Activated CD4-positive, alpha-beta T cell treated with anti-CD3 and anti-CD28 coated beads, Interleukin-2, amount 10 ng/mL, durations not matched to agents 24 days and 14 days (primary cell): Measurements from ENCODE around the gene MARCHF11. TPM values are rescaled to one million over a fixed set of nuclear protein-coding genes. Genes with fewer than 3 reads are reported as not detected.

ENCODE experiments used
- DNase-seq: peaks from one replicate; pipeline ENCODE4 v3.0.0; 2022
- H3K27ac Mint-ChIP-seq: one replicate; pipeline ENCODE4 v1.8.0; 2022; ENCODE audit warnings: mild to moderate bottlenecking, mixed read lengths
- H3K27me3 Mint-ChIP-seq: one replicate; pipeline ENCODE4 v1.8.0; 2022; ENCODE audit warnings: mixed read lengths
- H3K36me3 Mint-ChIP-seq: one replicate; pipeline ENCODE4 v1.8.0; 2022; ENCODE audit warnings: low read depth, mild to moderate bottlenecking, mixed read lengths
- H3K4me1 Mint-ChIP-seq: one replicate; pipeline ENCODE4 v1.8.0; 2021; ENCODE audit warnings: mixed read lengths
- H3K4me3 Mint-ChIP-seq: one replicate; pipeline ENCODE4 v1.8.0; 2022; ENCODE audit warnings: mild to moderate bottlenecking, moderate library complexity, mixed read lengths
- H3K9me3 Mint-ChIP-seq: one replicate; pipeline ENCODE4 v1.8.0; 2021; ENCODE audit warnings: mixed read lengths
- intact Hi-C: fragments of 100-400 bp; cut with micrococcal nuclease; formaldehyde crosslinking; loops from one replicate; pipeline ENCODE4 v1.15.1; 2023
- total RNA-seq: library from RNA; stranded (reverse); gene quantifications from 2 replicates; pipeline ENCODE4 v1.2.3, GENCODE V29; 2022

MARCHF11 gene, protein sequence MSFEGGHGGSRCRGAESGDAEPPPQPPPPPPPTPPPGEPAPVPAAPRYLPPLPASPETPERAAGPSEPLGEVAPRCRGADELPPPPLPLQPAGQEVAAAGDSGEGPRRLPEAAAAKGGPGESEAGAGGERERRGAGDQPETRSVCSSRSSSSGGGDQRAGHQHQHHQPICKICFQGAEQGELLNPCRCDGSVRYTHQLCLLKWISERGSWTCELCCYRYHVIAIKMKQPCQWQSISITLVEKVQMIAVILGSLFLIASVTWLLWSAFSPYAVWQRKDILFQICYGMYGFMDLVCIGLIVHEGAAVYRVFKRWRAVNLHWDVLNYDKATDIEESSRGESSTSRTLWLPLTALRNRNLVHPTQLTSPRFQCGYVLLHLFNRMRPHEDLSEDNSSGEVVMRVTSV
- not detected in 2 replicates for total RNA-seq

DNA sequence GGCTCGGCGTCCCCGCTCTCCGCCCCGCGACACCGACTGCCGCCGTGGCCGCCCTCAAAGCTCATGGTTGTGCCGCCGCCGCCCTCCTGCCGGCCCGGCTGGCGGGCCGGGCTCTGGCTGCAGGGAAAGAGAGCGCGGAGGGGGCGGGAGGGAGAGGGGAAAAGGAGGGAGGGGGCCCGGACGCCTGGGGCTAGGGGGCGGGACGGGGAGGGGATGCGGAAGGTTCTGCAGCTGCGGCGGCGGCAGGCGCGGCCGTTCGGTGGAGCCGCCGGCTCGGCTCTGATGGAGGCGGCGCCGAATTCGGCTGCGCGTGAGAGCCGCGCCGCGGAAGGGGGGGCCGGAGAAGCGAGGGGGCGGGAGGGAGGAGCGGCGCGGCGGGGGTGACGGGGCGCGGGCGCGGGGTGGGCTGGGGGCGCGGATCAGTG lies at the start of gene MARCHF11:
Gene MARCHF11 (minus strand): TSS at position 281 of the 425 bp plus-strand sequence. CDS start 216 bp downstream, at position 65.
- Mint-ChIP-seq H3K27ac (no peak within 1 kb of the TSS), H3K27me3 (peaks cover 34% of the 10 kb centered on the region), H3K9me3 (peaks cover 8% of the 10 kb centered on the region), H3K4me3 (no peak within 1 kb of the TSS), H3K4me1 (no peaks in the 10 kb centered on the region), H3K36me3 (no peaks in the 10 kb centered on the region)
- intact Hi-C loops, result no loop called here
- DNase-seq, result no peak

DNA sequence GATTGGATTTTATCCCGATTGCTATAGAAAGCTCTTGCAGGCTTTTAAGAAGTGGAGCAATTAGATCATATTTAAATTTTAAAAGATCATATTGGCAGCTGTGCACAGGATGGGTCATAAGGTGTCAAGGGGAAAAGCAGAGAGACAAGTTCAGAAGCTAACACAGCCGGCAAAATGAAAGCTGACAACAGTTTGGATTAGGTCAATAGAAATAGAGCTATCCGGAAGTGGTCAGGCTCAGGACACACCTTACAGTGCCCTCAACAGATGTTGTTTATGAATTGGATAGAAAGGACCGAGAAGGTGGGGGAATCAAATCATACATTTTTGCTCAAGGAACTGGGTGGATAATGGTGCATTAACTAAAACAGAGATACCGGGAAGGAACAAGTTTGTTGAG lies 46.3 kb upstream of the MARCHF11 start:
- DNase-seq, result no peak
- H3K9me3 Mint-ChIP-seq, result no peaks in the 10 kb centered on the region
- H3K27ac Mint-ChIP-seq, result no peak overlapping the region
- no peaks in the 10 kb centered on the region for H3K36me3 Mint-ChIP-seq
- no peaks in the 10 kb centered on the region for H3K4me1 Mint-ChIP-seq
- intact Hi-C loops, result no loop called here
- no peaks in the 10 kb centered on the region for H3K27me3 Mint-ChIP-seq
- H3K4me3 Mint-ChIP-seq, result no peak overlapping the region

DNA sequence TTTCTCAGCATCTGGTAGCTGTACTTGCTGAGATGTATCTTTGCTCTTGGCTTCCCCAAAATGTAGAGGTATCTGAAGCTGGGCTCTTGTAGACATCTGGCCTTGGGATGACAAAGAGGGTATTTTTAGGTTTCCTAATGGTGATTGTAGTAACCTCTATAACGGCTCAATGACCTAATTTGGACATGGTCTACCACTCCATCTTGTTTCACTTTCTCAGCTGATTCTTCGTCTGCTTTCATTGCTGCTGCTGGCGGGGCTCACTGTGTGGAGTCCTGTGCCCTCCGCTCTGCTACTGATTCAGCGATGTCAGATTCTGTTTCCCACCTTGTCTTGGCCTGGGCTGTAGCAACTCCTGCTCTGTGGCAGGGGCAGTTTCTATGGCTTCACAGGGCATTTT lies 12.7 kb upstream of the MARCHF11 start:
- Mint-ChIP-seq H3K4me1 (no peaks in the 10 kb centered on the region), H3K27ac (no peak overlapping the region), H3K36me3 (no peaks in the 10 kb centered on the region), H3K4me3 (no peak overlapping the region), H3K27me3 (no peaks in the 10 kb centered on the region), H3K9me3 (no peaks in the 10 kb centered on the region)
- intact Hi-C loops, result no loop called here
- no peak for DNase-seq

DNA sequence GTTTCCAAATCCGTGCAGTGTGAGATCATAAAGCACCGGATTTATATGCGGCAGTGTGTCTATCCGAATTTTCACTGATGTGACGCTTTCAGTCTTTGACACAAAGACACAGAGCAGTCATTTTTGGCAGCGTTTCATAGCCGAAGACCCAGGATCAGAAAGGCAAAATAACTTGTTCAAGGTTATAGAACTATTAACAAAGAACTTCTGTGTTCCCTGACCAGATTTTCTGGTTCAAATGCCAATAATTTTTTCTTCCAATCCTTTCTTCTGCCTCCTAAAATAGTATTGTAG lies 1.1 kb upstream of the MARCHF11 start:
- peaks cover 34% of the 10 kb centered on the region for H3K27me3 Mint-ChIP-seq
- no peak overlapping the region for H3K4me3 Mint-ChIP-seq
- peaks cover 8% of the 10 kb centered on the region for H3K9me3 Mint-ChIP-seq
- no peaks in the 10 kb centered on the region for H3K36me3 Mint-ChIP-seq
- DNase-seq, result no peak
- H3K27ac Mint-ChIP-seq, result no peak overlapping the region
- no peaks in the 10 kb centered on the region for H3K4me1 Mint-ChIP-seq
- intact Hi-C loops, result no loop called here

DNA sequence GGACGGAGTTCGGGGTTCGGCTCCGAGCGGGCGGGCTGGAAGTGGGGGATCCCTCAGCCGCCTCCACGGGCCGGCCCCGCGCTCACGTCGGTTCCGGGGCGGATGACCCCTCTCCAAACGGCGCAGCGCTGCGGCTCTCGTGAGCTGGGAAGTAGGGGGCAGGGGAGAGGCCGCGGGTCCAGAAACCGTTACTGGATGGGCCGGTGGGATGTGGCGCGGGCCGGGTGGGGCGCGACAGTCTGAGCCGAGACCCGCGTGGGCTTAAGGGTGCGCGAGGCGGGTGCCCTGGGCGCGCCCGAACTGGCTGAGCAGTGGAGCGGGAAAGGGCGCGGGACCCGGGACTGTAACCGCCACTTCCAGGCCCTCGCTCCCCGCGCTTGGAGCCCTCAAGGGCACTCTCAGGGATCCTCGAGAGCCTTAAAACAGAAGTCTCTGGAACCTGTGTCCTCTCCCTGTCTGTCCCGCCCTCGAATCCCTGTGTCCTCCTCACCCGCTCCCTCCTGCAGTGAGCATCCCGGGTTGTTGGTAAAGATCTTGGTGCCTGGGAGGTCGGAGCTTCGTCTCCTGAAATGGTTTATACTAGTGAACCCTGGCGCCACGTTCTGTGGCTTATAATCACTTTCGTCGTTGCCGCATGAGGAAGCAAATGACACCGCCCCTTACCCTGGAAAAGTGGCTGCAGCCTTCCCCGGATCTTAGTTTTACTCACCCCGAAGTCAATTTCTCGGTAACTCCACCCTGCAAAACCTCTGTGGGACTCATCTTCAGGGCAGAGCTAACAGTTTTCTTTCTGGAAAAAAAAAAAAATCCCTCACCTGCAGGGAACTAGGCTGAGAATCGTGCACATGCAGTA lies 571 bp upstream of the MARCHF11 start:
- no peak overlapping the region for H3K4me3 Mint-ChIP-seq
- no peaks in the 10 kb centered on the region for H3K4me1 Mint-ChIP-seq
- no peak overlapping the region for H3K27ac Mint-ChIP-seq
- H3K9me3 Mint-ChIP-seq, result peaks cover 8% of the 10 kb centered on the region
- H3K36me3 Mint-ChIP-seq, result no peaks in the 10 kb centered on the region
- intact Hi-C loops, result no loop called here
- DNase-seq, result no peak
- H3K27me3 Mint-ChIP-seq, result peaks cover 34% of the 10 kb centered on the region

DNA sequence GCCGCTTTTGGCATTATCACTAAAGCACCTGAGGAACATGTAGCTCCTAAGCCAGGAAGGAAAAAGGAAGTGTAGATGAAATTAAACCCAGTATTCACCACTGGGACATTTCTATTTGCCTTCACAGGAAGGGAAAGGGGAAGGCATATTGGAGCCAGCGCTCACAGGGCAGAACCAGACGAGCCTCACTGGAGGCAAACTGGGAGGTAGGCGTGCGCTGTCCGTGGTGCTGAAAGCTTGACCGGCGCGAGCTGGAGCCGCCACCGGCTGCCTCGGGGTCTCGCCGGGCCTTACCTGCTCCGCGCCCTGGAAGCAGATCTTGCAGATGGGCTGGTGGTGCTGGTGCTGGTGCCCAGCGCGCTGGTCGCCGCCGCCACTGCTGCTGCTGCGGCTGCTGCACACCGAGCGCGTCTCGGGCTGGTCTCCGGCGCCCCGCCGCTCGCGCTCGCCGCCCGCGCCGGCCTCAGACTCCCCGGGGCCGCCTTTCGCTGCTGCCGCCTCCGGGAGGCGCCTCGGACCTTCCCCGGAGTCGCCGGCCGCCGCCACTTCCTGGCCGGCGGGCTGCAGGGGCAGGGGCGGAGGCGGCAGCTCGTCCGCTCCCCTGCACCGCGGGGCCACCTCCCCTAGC lies 732 bp downstream of the MARCHF11 start:
- DNase-seq, result peak; percentile 83
- peaks cover 8% of the 10 kb centered on the region for H3K9me3 Mint-ChIP-seq
- H3K4me3 Mint-ChIP-seq, result no peak overlapping the region
- H3K27ac Mint-ChIP-seq, result no peak overlapping the region
- H3K4me1 Mint-ChIP-seq, result no peaks in the 10 kb centered on the region
- no peaks in the 10 kb centered on the region for H3K36me3 Mint-ChIP-seq
- intact Hi-C loops, result no loop called here
- H3K27me3 Mint-ChIP-seq, result peaks cover 34% of the 10 kb centered on the region

DNA sequence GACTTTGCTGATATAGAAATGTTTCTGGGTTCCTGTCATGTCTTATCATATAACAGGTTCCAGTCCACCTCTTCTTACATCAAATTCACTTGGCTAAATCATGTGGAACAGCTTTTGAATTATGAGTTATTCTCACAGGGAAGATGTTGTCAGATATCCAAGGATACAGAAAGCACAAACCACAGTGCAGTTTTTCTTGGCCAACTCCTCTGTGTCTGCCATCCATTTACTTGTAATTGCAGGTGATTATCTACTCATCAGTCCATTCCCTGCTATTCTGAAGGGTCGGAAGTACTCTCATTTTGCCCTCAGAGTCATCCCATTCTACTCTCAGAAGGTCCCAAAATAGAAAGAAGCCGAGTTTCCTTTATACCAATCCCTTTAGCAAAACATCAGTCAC lies 10.0 kb downstream of the MARCHF11 start:
- H3K9me3 Mint-ChIP-seq, result no peaks in the 10 kb centered on the region
- H3K4me1 Mint-ChIP-seq, result no peaks in the 10 kb centered on the region
- no peak for DNase-seq
- intact Hi-C loops, result no loop called here
- H3K27me3 Mint-ChIP-seq, result no peaks in the 10 kb centered on the region
- H3K27ac Mint-ChIP-seq, result no peak overlapping the region
- no peak overlapping the region for H3K4me3 Mint-ChIP-seq
- no peaks in the 10 kb centered on the region for H3K36me3 Mint-ChIP-seq

DNA sequence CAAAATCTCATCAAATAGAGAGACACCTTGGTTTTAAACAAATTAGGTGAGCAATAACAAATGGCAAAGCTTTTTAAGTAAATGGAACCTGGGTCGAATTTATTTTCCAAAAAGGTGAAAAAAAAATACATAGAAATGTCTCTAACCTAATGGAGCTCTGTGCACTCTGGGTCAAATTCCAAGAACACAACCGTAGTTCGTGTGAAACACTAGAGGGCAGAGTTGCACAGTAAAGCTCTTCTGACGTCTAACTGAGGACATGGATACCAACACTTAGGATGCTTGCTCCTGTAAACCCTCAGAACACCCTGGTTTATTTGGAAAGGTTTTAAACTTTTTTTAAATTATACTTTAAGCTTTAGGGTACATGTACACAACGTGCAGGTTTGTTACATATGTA lies 18.9 kb downstream of the MARCHF11 start:
- H3K36me3 Mint-ChIP-seq, result no peaks in the 10 kb centered on the region
- H3K9me3 Mint-ChIP-seq, result no peaks in the 10 kb centered on the region
- intact Hi-C loops, result loop anchor here (1.0 to 5.0 kb wide), 2 partner anchors 392 to 507 kb away; no protein-coding TSS in a partner anchor

DNA sequence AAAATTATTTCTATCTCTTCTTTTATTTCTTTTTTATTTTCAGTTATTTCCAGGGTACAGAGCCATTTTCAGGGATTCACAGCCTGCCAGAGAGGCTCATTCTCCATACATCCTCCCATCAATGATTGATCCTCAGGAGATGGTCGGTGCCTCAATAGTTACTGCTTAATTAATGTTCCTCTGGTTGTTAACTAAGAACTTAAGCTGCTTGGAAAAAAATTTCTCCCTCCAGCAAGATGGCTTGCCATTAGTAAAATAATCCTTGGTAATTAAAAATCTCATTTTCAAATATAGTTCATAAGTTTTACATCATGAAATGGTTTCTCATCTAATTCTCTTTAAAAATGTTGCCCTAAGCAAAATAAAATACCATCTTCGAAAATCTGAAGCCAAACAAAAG lies 20.0 kb downstream of the MARCHF11 start:
- no peak for DNase-seq
- intact Hi-C loops, result loop anchor here (1.0 to 5.0 kb wide), 2 partner anchors 393 to 508 kb away; no protein-coding TSS in a partner anchor
- Mint-ChIP-seq H3K27ac (no peak overlapping the region), H3K4me3 (no peak overlapping the region), H3K4me1 (no peaks in the 10 kb centered on the region), H3K36me3 (no peaks in the 10 kb centered on the region), H3K27me3 (peaks cover 2% of the 10 kb centered on the region), H3K9me3 (no peaks in the 10 kb centered on the region)

More for the DNA sequence above, 18.9 kb downstream of the MARCHF11 start:
- H3K4me1 Mint-ChIP-seq, result no peaks in the 10 kb centered on the region
- H3K27me3 Mint-ChIP-seq, result peaks cover 2% of the 10 kb centered on the region
- no peak overlapping the region for H3K27ac Mint-ChIP-seq
- peak; percentile 73 for DNase-seq
- H3K4me3 Mint-ChIP-seq, result no peak overlapping the region

DNA sequence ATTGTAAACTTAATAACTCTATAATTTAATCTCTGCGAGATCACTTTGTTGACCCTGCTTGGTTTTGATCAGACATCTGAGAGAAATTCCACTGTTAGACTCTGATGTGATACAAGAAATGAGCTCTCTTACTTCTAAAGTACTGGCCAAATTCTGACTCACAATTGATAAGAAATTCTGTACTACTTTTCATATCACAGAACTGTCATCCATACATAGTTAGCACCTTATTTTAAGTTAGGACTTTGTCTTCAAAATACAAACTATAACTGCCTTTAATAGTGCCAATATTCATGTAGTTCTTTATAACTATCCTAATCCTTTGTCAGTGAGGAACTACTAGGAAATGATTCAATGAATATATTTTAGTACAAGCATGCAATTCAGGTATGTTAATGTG lies 23.4 kb downstream of the MARCHF11 start:
- Mint-ChIP-seq H3K4me1 (no peaks in the 10 kb centered on the region), H3K4me3 (no peak overlapping the region), H3K27me3 (no peaks in the 10 kb centered on the region), H3K27ac (no peak overlapping the region), H3K9me3 (no peaks in the 10 kb centered on the region), H3K36me3 (no peaks in the 10 kb centered on the region)
- intact Hi-C loops, result no loop called here
- no peak for DNase-seq

DNA sequence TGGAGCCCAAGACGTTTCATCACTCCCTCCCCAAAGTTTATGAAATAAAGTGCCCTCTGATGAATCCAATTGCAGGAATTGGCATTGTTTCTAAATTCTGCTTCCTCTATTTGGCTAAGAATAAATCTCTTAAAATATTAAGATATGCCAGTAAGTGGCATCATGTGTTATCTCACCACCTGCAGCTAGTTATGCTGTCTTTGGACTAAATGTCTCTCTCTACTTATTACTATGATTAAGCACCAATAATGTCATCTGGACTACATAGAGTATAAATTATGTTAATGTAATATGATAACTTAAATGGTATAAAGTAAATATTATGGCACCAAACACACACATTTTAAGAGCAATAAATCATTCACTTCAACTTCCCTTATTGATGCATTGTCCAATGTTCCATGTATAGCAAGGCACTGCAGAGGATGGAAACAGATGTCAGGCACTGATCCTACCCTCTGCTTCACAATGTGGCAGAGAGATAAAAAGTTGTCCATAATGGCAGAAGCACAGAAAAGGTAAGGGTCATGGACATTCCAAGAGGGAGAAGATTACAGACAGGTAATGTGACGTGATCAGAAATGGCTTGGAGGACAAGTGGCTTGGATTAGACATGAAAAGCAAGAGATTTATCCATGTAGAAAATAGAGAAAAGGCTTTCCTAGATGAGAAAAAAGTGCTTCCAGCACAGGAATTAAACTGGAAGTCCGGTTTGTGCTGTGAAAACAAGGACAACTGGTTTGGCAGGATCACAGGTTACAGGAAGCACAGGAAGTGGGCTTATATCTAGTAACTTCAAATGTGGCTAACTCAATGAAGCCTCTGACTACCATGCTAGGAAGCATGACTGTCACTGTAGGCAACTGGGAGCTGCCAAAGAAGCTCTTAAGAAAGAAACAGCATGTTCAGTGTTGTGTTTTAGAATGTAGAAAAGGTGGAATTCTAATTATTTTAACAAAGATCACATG lies 26.7 kb downstream of the MARCHF11 start:
- Mint-ChIP-seq H3K4me3 (no peak overlapping the region), H3K27me3 (no peaks in the 10 kb centered on the region), H3K36me3 (no peaks in the 10 kb centered on the region), H3K27ac (no peak overlapping the region), H3K4me1 (no peaks in the 10 kb centered on the region), H3K9me3 (no peaks in the 10 kb centered on the region)
- intact Hi-C loops, result no loop called here
- DNase-seq, result no peak

DNA sequence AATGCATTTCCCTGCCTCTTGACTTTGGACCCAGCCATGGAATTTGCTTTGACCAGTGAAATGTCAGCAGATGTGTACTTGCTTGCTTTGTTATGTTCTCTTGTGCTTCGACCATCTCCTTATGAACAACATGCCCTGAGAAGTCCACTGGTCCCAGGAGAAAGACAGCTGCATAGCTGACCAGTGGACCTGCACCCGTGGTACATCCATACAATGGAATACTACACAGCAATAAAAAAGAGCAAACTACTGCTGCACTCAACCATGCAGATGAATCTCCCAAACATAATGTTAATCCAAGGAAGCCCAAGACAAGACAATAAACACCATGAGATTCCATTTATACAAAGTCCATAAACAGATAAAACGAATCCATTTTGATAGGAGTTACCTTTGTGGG lies 30.0 kb downstream of the MARCHF11 start:
- intact Hi-C loops, result no loop called here
- no peak overlapping the region for H3K27ac Mint-ChIP-seq
- H3K36me3 Mint-ChIP-seq, result no peaks in the 10 kb centered on the region
- H3K9me3 Mint-ChIP-seq, result no peaks in the 10 kb centered on the region
- no peak overlapping the region for H3K4me3 Mint-ChIP-seq
- no peak for DNase-seq
- H3K27me3 Mint-ChIP-seq, result no peaks in the 10 kb centered on the region
- H3K4me1 Mint-ChIP-seq, result no peaks in the 10 kb centered on the region

DNA sequence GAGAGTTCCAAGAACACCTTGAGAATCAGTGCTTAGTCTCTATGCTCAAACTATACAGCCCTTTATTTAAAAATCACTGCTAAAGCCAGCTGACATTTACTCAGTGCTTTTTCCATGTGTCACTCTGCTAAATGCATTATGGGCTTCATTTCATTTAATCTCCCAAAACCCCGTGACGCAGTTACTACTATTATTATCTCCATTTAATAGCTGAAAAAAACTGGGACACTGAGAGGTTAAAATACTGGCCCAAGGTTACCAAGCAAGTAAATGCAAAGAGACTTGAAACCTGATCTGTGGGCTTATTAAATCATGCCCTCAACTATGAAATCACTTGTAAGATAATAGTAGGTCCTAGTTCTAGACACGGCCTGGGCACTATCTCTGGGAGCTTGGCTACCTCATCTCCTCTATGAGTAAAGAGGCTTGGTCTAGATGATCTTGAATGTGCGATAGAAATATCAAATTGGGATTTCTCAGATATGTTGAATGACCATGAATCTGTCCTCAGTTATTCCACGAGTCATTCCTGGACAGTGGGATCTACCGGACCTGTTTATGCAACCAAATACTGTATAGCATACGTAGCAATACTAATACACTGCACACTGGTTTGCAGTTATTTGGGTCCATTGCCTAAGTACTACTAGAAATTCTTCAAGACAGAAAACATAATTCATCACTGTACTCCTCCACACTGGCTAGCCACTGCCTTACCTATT lies 32.3 kb downstream of the MARCHF11 start:
- no peaks in the 10 kb centered on the region for H3K36me3 Mint-ChIP-seq
- H3K27ac Mint-ChIP-seq, result no peak overlapping the region
- DNase-seq, result no peak
- H3K9me3 Mint-ChIP-seq, result no peaks in the 10 kb centered on the region
- H3K4me1 Mint-ChIP-seq, result no peaks in the 10 kb centered on the region
- intact Hi-C loops, result no loop called here
- no peak overlapping the region for H3K4me3 Mint-ChIP-seq
- no peaks in the 10 kb centered on the region for H3K27me3 Mint-ChIP-seq
